WTC11 (cell line): ENCODE data around the gene OR6C6. TPM values are rescaled to one million over a fixed set of nuclear protein-coding genes. Genes with fewer than 3 reads are reported as not detected.
"Not testable (repeated sequence)": the region's sequence is repeated elsewhere in the genome, so short reads cannot be mapped to it uniquely, and the experiment has no call there.

Source experiments
- ATAC-seq: fragments of 200-7000 bp; cut with Tn5 transposase; 2 replicates; pipeline ENCODE4 v1.10.0; 2021; ENCODE audit warnings: mild to moderate bottlenecking, moderate library complexity
- CTCF ChIA-PET: fragments of 300-600 bp; sonication (Branson Sonifier 250); formaldehyde crosslinking; loops from one replicate; lab custom pipeline; 2021; ENCODE audit warnings: antibody characterized with exemption; lab: Charles Lee
- POLR2A ChIA-PET: fragments of 350-600 bp; sonication (Branson Sonifier 250); formaldehyde crosslinking; loops from one replicate; lab custom pipeline; 2021; ENCODE audit warnings: antibody characterized with exemption; lab: Charles Lee
- DNase-seq: peaks from one replicate; pipeline ENCODE4 v3.0.0; 2021; ENCODE audit warnings: low spot score
- H3K27ac Mint-ChIP-seq: 2 replicates; pipeline ENCODE4 v1.8.0; 2021; ENCODE audit warnings: mixed read lengths
- H3K27me3 Mint-ChIP-seq: 2 replicates; pipeline ENCODE4 v1.8.0; 2021; ENCODE audit warnings: low read depth, mild to moderate bottlenecking, moderate library complexity, mixed read lengths
- H3K36me3 Mint-ChIP-seq: 2 replicates; pipeline ENCODE4 v1.8.0; 2021; ENCODE audit warnings: mixed read lengths
- H3K4me1 Mint-ChIP-seq: 2 replicates; pipeline ENCODE4 v1.8.0; 2022; ENCODE audit warnings: mixed read lengths
- H3K4me3 Mint-ChIP-seq: 2 replicates; pipeline ENCODE4 v1.8.0; 2021; ENCODE audit warnings: mild to moderate bottlenecking, moderate library complexity, mixed read lengths
- H3K9me3 Mint-ChIP-seq: 2 replicates; pipeline ENCODE4 v1.8.0; 2021; ENCODE audit warnings: mixed read lengths
- ATF2 ChIP-seq: sonication (generic); formaldehyde crosslinking; IDR thresholded peaks from 2 replicates; pipeline ENCODE4 v1.8.1; 2022; ENCODE audit warnings: low read depth, missing genetic modification reagents, borderline replicate concordance
- E2F4 ChIP-seq: sonication (generic); formaldehyde crosslinking; IDR thresholded peaks from 2 replicates; pipeline ENCODE4 v1.8.1; 2022; ENCODE audit warnings: low read depth, mild to moderate bottlenecking, moderate library complexity, missing genetic modification reagents, borderline replicate concordance
- EMX1 ChIP-seq: fragments of 250-450 bp; sonication (Bioruptor Pico); IDR thresholded peaks from 2 replicates; pipeline ENCODE4 v1.8.0; 2021; ENCODE audit warnings: mild to moderate bottlenecking
- FOXJ3 ChIP-seq: sonication (generic); formaldehyde crosslinking; IDR thresholded peaks from 2 replicates; pipeline ENCODE4 v1.9.0; 2021; ENCODE audit warnings: missing genetic modification reagents, mild to moderate bottlenecking, borderline replicate concordance
- GTF2I ChIP-seq: fragments of 250-450 bp; sonication (Bioruptor Pico); conservative IDR thresholded peaks from 2 replicates; pipeline ENCODE4 v1.4.0; 2021; ENCODE audit warnings: mild to moderate bottlenecking
- IRF1 ChIP-seq: sonication (generic); formaldehyde crosslinking; IDR thresholded peaks from 2 replicates; pipeline ENCODE4 v1.8.0; 2023; ENCODE audit warnings: missing genetic modification reagents
- JUN ChIP-seq: sonication (generic); formaldehyde crosslinking; IDR thresholded peaks from 2 replicates; pipeline ENCODE4 v1.8.0; 2023; ENCODE audit warnings: mild to moderate bottlenecking, missing genetic modification reagents
- MLX ChIP-seq: sonication (generic); formaldehyde crosslinking; IDR thresholded peaks from 2 replicates; pipeline ENCODE4 v1.8.1; 2023; ENCODE audit warnings: mild to moderate bottlenecking, missing genetic modification reagents, moderate library complexity
- MXD4 ChIP-seq: fragments of 250-450 bp; sonication (Bioruptor Pico); IDR thresholded peaks from 2 replicates; pipeline ENCODE4 v1.8.0; 2021; ENCODE audit warnings: mild to moderate bottlenecking, moderate library complexity, borderline replicate concordance
- NR1H2 ChIP-seq: sonication (generic); formaldehyde crosslinking; IDR thresholded peaks from 2 replicates; pipeline ENCODE4 v1.9.0; 2021; ENCODE audit warnings: mild to moderate bottlenecking, moderate library complexity, missing genetic modification reagents
- RORB ChIP-seq: fragments of 250-450 bp; sonication (Bioruptor Pico); IDR thresholded peaks from 2 replicates; pipeline ENCODE4 v1.9.0; 2021; ENCODE audit warnings: mild to moderate bottlenecking
- ZMAT4 ChIP-seq: fragments of 250-450 bp; sonication (Bioruptor Pico); IDR thresholded peaks from 2 replicates; pipeline ENCODE4 v1.9.0; 2021; ENCODE audit warnings: mild to moderate bottlenecking
- ZNF232 ChIP-seq: sonication (generic); formaldehyde crosslinking; IDR thresholded peaks from 2 replicates; pipeline ENCODE4 v1.8.0; 2022; ENCODE audit warnings: mild to moderate bottlenecking, missing genetic modification reagents
- ZNF263 ChIP-seq: sonication (generic); formaldehyde crosslinking; IDR thresholded peaks from 2 replicates; pipeline ENCODE4 v1.8.1; 2022; ENCODE audit warnings: low read depth, mild to moderate bottlenecking, moderate library complexity, missing genetic modification reagents
- ZNF396 ChIP-seq: fragments of 250-450 bp; sonication (Bioruptor Pico); IDR thresholded peaks from 2 replicates; pipeline ENCODE4 v1.8.0; 2021; ENCODE audit warnings: mild to moderate bottlenecking, moderate library complexity, borderline replicate concordance
- ZNF512 ChIP-seq: sonication (generic); formaldehyde crosslinking; IDR thresholded peaks from 2 replicates; pipeline ENCODE4 v1.8.1; 2022; ENCODE audit warnings: missing genetic modification reagents, borderline replicate concordance
- ZNF532 ChIP-seq: fragments of 250-450 bp; sonication (Bioruptor Pico); IDR thresholded peaks from 2 replicates; pipeline ENCODE4 v1.9.0; 2021; ENCODE audit warnings: mild to moderate bottlenecking, borderline replicate concordance
- total RNA-seq: library from RNA; stranded (reverse); gene quantifications from 3 replicates; pipeline ENCODE4 v1.2.3, GENCODE V29; 2021

The OR6C6 gene
- total RNA-seq, 1 experiment from 2014 or later: not detected

GRCh38 chr12:55325801-55326200 is 29.4 kb upstream of the OR6C6 start:
- H3K9me3 Mint-ChIP-seq, H3K36me3 Mint-ChIP-seq, H3K4me1 Mint-ChIP-seq, ATAC-seq, H3K27me3 Mint-ChIP-seq, DNase-seq, H3K27ac Mint-ChIP-seq, H3K4me3 Mint-ChIP-seq, CTCF ChIA-PET: not testable (repeated sequence)
- POLR2A ChIA-PET: interaction anchor here (0.7 kb wide), 1 partner anchor 155 kb away, joined by 4 read pairs; no protein-coding TSS in a partner anchor

GRCh38 chr12:55320201-55320600 is 23.8 kb upstream of the OR6C6 start:
- Mint-ChIP-seq H3K4me1 (no peaks in the 10 kb centered on the region), H3K27ac (no peak overlapping the region), H3K9me3 (peaks cover 12% of the 10 kb centered on the region), H3K27me3 (no peaks in the 10 kb centered on the region), H3K4me3 (no peak overlapping the region), H3K36me3 (no peaks in the 10 kb centered on the region; the same call in 1 of the 2 replicates)
- DNase-seq: no peak
- ChIA-PET POLR2A (interaction anchor here (0.6 kb wide), 1 partner anchor 93 kb away, joined by 4 read pairs; no protein-coding TSS in a partner anchor), CTCF (no interaction called here)
- no peak for TF ChIP-seq ZNF263 (CRISPR knock-in tag)
- no peak for TF ChIP-seq NR1H2 (CRISPR knock-in tag)
- TF ChIP-seq MXD4 (CRISPR knock-in tag): no peak
- TF ChIP-seq ZNF232: no peak
- no peak for TF ChIP-seq ZNF396 (CRISPR knock-in tag)
- no peak for TF ChIP-seq RORB (CRISPR knock-in tag)
- no peak for TF ChIP-seq E2F4 (CRISPR knock-in tag)
- TF ChIP-seq JUN (CRISPR knock-in tag): no peak
- TF ChIP-seq MLX (CRISPR knock-in tag): no peak
- TF ChIP-seq EMX1 (CRISPR knock-in tag): no peak
- TF ChIP-seq ZNF532 (CRISPR knock-in tag): no peak
- TF ChIP-seq FOXJ3 (CRISPR knock-in tag): no peak
- TF ChIP-seq ATF2 (CRISPR knock-in tag): no peak
- TF ChIP-seq GTF2I (CRISPR knock-in tag): no peak
- TF ChIP-seq IRF1: no peak
- no peak for TF ChIP-seq ZMAT4 (CRISPR knock-in tag)
- TF ChIP-seq ZNF512 (CRISPR knock-in tag): no peak
- ATAC-seq: no peak
